NT2/D1 (cell line): ENCODE data around the gene NYNRIN.

Source experiments
- YY1 ChIP-seq: IDR thresholded peaks from 2 replicates; pipeline ENCODE4 v1.6.1; 2011; ENCODE audit not compliant: insufficient read length, insufficient read depth
- ZNF274 ChIP-seq: IDR thresholded peaks from 2 replicates; pipeline ENCODE4 v1.6.1; 2011; ENCODE audit warnings: mild to moderate bottlenecking, low read depth, low read length

DNA sequence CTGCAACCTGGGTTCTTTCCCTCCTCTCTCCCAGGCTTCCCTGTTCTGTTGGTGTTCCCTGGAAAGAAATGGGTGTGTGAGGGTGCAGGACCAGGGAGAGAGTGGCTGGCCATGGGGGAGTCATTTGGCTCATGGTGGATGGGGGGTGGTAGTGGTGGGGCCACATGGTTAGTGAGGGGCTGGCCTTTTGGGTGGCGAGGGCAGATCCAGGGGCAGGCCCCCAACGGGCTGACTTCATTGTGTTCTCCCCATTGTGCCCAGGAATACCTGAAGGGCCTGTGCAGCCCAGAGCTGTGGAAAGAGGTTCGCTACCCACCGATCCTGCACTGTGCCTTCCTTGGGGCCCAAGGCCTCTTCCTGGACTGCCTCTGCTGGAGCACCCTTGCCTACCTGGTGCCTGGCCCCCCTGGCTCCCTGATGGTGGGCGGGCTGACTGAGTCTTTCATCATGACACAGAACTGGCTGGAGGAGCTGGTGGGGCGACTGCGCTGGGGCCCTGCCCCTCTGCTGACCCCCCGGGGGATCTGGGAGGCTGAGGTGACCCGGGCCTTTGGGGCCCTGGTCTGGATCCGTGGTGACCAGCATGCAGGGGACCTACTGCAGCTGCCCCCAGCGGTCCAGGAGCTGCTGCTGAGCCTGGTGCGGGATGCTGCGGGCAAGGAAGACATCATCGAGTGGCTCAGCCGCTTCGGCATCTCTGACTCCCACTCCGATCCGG is 9.0 kb downstream of the NYNRIN start:
- no peak for TF ChIP-seq ZNF274
- no peak for TF ChIP-seq YY1
